OCI-LY7 (cell line): Measurements from ENCODE around the gene MAP2K1.

Experiments
- CTCF ChIP-seq: fragments of 200-600 bp; sonication (generic); conservative IDR thresholded peaks from 2 replicates; pipeline ENCODE4 v1.5.1; 2014; ENCODE audit warnings: mild to moderate bottlenecking, antibody characterized with exemption, low read length, moderate library complexity, mixed read lengths
- EZH2phosphoT487 ChIP-seq: fragments of 200-600 bp; sonication (generic); IDR thresholded peaks from 2 replicates; pipeline ENCODE4 v1.6.1; 2018; ENCODE audit warnings: low read depth, borderline replicate concordance, mild to moderate bottlenecking, mixed run types, antibody characterized with exemption, low read length, moderate library complexity, mixed read lengths

GRCh38 chr15:66505818-66506217 is 119.1 kb downstream of the MAP2K1 start:
- TF ChIP-seq CTCF (no peak), EZH2phosphoT487 (no peak)
